NB4 (cell line): ENCODE measurements around the gene PIK3R1.

ENCODE experiments used
- DNase-seq: peaks from one replicate; pipeline ENCODE4 v3.0.0; 2010; ENCODE audit warnings: low read depth
- H3K4me3 ChIP-seq: one replicate; pipeline ENCODE4 v1.5.1; 2011; ENCODE audit warnings: mild to moderate bottlenecking, low read depth, low read length, moderate library complexity
- CTCF ChIP-seq: IDR thresholded peaks from one replicate; pipeline ENCODE4 v1.5.1; 2012; ENCODE audit warnings: low read depth, low read length
- MAX ChIP-seq: IDR thresholded peaks from 2 replicates; pipeline ENCODE4 v1.6.1; 2011; ENCODE audit warnings: low read depth, low read length
- MYC ChIP-seq: IDR thresholded peaks from 2 replicates; pipeline ENCODE4 v1.6.1; 2011; ENCODE audit warnings: low read depth, low read length
- POLR2A ChIP-seq: IDR thresholded peaks from 2 replicates; pipeline ENCODE4 v1.6.1; 2011; ENCODE audit warnings: mild to moderate bottlenecking; ENCODE audit not compliant: insufficient read length; ENCODE audit errors: extremely low read depth

Gene PIK3R1

GRCh38 chr5:68248896-68249295, 33.3 kb downstream of the PIK3R1 start:
- no peak for TF ChIP-seq MYC
- TF ChIP-seq CTCF = no peak
- no peak for TF ChIP-seq MAX
- no peak for TF ChIP-seq POLR2A
- H3K4me3 ChIP-seq = no peak overlapping the region
- DNase-seq = no peak

GRCh38 chr5:68249520-68249919, 34.0 kb downstream of the PIK3R1 start:
- no peak overlapping the region for H3K4me3 ChIP-seq
- TF ChIP-seq MAX = no peak
- DNase-seq = no peak

- TF ChIP-seq CTCF = no peak
- TF ChIP-seq POLR2A = no peak
- TF ChIP-seq MYC = no peak
- no peak for TF ChIP-seq MAX
- no peak overlapping the region for H3K4me3 ChIP-seq
- no peak for DNase-seq
Observed at GRCh38 chr5:68250661-68251298, 35.2 kb downstream of the PIK3R1 start.

GRCh38 chr5:68251386-68251785, 35.8 kb downstream of the PIK3R1 start:
- no peak overlapping the region for H3K4me3 ChIP-seq
- peak; percentile 18 for DNase-seq
- TF ChIP-seq MAX (no peak), POLR2A (no peak), CTCF (no peak), MYC (no peak)

GRCh38 chr5:68251804-68252522, 36.4 kb downstream of the PIK3R1 start:
- no peak for TF ChIP-seq POLR2A
- TF ChIP-seq MYC = no peak
- no peak for TF ChIP-seq MAX
- no peak for TF ChIP-seq CTCF
- no peak overlapping the region for H3K4me3 ChIP-seq
- DNase-seq = no peak

GRCh38 chr5:68252673-68253623, 37.4 kb downstream of the PIK3R1 start:
- peak; percentile 69 for DNase-seq
- 0 out of 2 replicates have a peak, but pooled peaks have one; percentile 37 for TF ChIP-seq MAX
- no peak for TF ChIP-seq POLR2A
- TF ChIP-seq MYC = no peak
- peak; percentile 71 for TF ChIP-seq CTCF
- H3K4me3 ChIP-seq = no peak overlapping the region
